Glutamatergic neuron (in vitro differentiated cells): ENCODE measurements around the gene TCAIM. TPM values are rescaled to one million over a fixed set of nuclear protein-coding genes. Genes with fewer than 3 reads are reported as not detected.
"Not testable (repeated sequence)": the region's sequence is repeated elsewhere in the genome, so short reads cannot be mapped to it uniquely, and the experiment has no call there.

ENCODE experiments used
- DNase-seq: peaks from one replicate; pipeline ENCODE4 v3.0.0; 2022
- H3K27ac Mint-ChIP-seq: one replicate; pipeline ENCODE4 v1.8.0; 2020; ENCODE audit warnings: mild to moderate bottlenecking, mixed read lengths, inconsistent platforms; ENCODE audit not compliant: unreplicated experiment
- H3K27me3 Mint-ChIP-seq: one replicate; pipeline ENCODE4 v1.8.0; 2020; ENCODE audit warnings: mild to moderate bottlenecking, moderate library complexity, mixed read lengths, inconsistent platforms; ENCODE audit not compliant: unreplicated experiment
- H3K36me3 Mint-ChIP-seq: one replicate; pipeline ENCODE4 v1.8.0; 2020; ENCODE audit warnings: mild to moderate bottlenecking, mixed read lengths, inconsistent platforms; ENCODE audit not compliant: unreplicated experiment
- H3K4me1 Mint-ChIP-seq: one replicate; pipeline ENCODE4 v1.8.0; 2020; ENCODE audit warnings: mild to moderate bottlenecking, low read depth, mixed read lengths, inconsistent platforms; ENCODE audit not compliant: unreplicated experiment
- H3K4me3 Mint-ChIP-seq: one replicate; pipeline ENCODE4 v1.8.0; 2020; ENCODE audit warnings: mild to moderate bottlenecking, mixed read lengths, inconsistent platforms; ENCODE audit not compliant: unreplicated experiment
- H3K9me3 Mint-ChIP-seq: one replicate; pipeline ENCODE4 v1.8.0; 2020; ENCODE audit warnings: mild to moderate bottlenecking, moderate library complexity, mixed read lengths, inconsistent platforms; ENCODE audit not compliant: unreplicated experiment
- total RNA-seq: library from RNA; stranded (reverse); fragmentation: NEBNext Ultra II Directional; extraction: Animal tissue kit (Norgen Biotek cat#: 25700); gene quantifications from one replicate; pipeline ENCODE4 v1.2.1, GENCODE V29; 2021; ENCODE audit not compliant: unreplicated experiment
- TF ChIP-seq, protein P1 (sequence below): fragments of 200-600 bp; sonication (generic); IDR thresholded peaks from one replicate; pipeline ENCODE4 v1.5.0; 2021; ENCODE audit not compliant: partially characterized antibody, unreplicated experiment

Gene TCAIM
- total RNA-seq, 1 donor from 2014 or later: 17.1 TPM

GRCh38 chr3:44412365-44412764, 73.8 kb downstream of the TCAIM start:
- H3K4me3 Mint-ChIP-seq: no peak overlapping the region
- TF ChIP-seq, protein P1, sequence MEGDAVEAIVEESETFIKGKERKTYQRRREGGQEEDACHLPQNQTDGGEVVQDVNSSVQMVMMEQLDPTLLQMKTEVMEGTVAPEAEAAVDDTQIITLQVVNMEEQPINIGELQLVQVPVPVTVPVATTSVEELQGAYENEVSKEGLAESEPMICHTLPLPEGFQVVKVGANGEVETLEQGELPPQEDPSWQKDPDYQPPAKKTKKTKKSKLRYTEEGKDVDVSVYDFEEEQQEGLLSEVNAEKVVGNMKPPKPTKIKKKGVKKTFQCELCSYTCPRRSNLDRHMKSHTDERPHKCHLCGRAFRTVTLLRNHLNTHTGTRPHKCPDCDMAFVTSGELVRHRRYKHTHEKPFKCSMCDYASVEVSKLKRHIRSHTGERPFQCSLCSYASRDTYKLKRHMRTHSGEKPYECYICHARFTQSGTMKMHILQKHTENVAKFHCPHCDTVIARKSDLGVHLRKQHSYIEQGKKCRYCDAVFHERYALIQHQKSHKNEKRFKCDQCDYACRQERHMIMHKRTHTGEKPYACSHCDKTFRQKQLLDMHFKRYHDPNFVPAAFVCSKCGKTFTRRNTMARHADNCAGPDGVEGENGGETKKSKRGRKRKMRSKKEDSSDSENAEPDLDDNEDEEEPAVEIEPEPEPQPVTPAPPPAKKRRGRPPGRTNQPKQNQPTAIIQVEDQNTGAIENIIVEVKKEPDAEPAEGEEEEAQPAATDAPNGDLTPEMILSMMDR: no peak
- no peak for DNase-seq
- no peaks in the 10 kb centered on the region for H3K4me1 Mint-ChIP-seq
- no peak overlapping the region for H3K27ac Mint-ChIP-seq
- peaks cover 5% of the 10 kb centered on the region for H3K27me3 Mint-ChIP-seq
- no peaks in the 10 kb centered on the region for H3K36me3 Mint-ChIP-seq
- peaks cover 1% of the 10 kb centered on the region for H3K9me3 Mint-ChIP-seq

- no peak overlapping the region for H3K27ac Mint-ChIP-seq
- peaks cover 11% of the 10 kb centered on the region for H3K36me3 Mint-ChIP-seq
- no peaks in the 10 kb centered on the region for H3K4me1 Mint-ChIP-seq
- TF ChIP-seq, protein P1: no peak
- H3K27me3 Mint-ChIP-seq: peaks cover 11% of the 10 kb centered on the region
- H3K4me3 Mint-ChIP-seq: no peak overlapping the region
- peaks cover 3% of the 10 kb centered on the region for H3K9me3 Mint-ChIP-seq
- no peak for DNase-seq
Observed at GRCh38 chr3:44414517-44415090, 76.0 kb downstream of the TCAIM start.

GRCh38 chr3:44415421-44415820, 76.9 kb downstream of the TCAIM start:
- no peak for DNase-seq
- H3K4me1 Mint-ChIP-seq: no peaks in the 10 kb centered on the region
- no peak overlapping the region for H3K4me3 Mint-ChIP-seq

DNA sequence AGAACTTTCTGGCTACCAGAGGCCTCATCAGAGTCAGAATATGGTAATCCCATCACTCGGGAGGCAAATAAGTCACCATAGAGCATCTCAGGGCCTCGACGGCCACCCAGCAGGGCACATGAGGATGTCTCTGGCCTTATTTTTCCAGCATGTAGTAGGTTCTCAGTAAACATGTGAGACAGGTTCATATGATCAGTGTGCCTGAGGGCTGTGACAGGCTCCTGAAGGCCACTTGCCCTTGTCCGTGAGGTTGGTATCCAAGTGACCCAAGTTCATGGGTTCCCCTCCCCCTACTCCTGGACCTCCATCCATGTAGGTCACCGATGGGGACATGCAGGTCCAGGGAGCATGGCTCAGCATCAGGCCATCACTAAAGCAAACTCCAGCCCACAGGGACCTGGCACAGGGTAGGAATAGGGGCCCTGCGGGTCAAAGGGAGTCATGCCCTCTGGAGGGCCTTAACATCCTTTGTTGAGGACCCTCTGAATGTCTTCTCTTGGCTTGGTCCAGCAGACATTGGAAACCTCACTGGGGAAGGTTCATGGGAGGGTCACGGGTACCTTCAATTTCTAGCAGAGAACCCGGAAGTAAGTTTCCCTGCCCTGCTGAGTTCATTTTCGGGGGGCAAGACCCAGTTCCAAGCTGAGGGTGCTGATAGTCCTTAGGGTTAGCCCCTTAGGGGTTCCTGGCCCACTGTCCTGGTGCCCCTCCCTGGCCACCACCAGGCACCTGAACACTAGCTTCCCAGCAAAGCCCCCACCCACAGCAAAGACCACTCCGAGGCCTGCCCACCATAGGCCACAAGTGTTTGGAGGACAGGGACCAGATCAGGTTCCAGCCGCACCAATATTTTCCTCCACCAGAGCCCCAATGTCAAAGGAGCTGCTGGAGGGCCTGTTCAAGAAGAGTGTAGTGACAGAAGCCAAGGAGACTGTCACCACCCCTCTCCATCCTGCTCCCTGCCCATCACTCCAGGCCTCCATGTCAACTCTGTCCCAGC, 77.8 kb downstream of the TCAIM start:
- Mint-ChIP-seq H3K4me3 (no peak overlapping the region), H3K36me3 (peaks cover 11% of the 10 kb centered on the region), H3K27me3 (peaks cover 11% of the 10 kb centered on the region), H3K9me3 (peaks cover 3% of the 10 kb centered on the region), H3K27ac (no peak overlapping the region), H3K4me1 (no peaks in the 10 kb centered on the region)
- no peak for DNase-seq
- TF ChIP-seq, protein P1: no peak

More at GRCh38 chr3:44415421-44415820, 76.9 kb downstream of the TCAIM start:
- Mint-ChIP-seq H3K27ac (no peak overlapping the region), H3K9me3 (peaks cover 3% of the 10 kb centered on the region), H3K27me3 (peaks cover 11% of the 10 kb centered on the region), H3K36me3 (peaks cover 11% of the 10 kb centered on the region)
- TF ChIP-seq, protein P1: no peak

DNA sequence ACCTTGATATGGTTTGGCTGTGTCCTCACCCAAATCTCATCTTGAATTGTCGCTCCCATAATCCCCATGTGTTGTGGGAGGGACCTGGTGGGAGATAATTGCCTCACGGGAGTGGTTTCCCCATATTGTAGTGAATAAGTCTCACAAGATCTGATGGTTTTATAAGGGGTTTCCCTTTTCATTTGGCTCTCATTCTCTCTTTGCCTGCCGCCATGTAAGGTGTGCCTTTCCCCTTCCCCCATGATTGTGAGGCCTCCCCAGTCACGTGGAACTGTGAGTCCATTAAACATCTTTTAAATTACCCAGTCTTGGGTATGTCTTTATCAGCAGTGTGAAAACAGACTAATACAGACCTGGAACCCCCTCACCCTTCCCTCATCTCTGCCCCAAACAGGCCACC, 79.6 kb downstream of the TCAIM start:
- peaks cover 11% of the 10 kb centered on the region for H3K36me3 Mint-ChIP-seq

More for the DNA sequence above, 79.6 kb downstream of the TCAIM start:
- H3K27me3 Mint-ChIP-seq: peaks cover 11% of the 10 kb centered on the region
- not testable (repeated sequence) for H3K27ac Mint-ChIP-seq, H3K4me1 Mint-ChIP-seq, H3K9me3 Mint-ChIP-seq, H3K4me3 Mint-ChIP-seq, DNase-seq
